GM13976 (cell line): ENCODE data around the gene ABCC4.

Experiments used
- DNase-seq: peaks from one replicate; pipeline ENCODE4 v3.0.0; 2012; ENCODE audit warnings: low spot score
- in situ Hi-C: fragments of 300-500 bp; cut with MboI; formaldehyde crosslinking; loops from one replicate; pipeline ENCODE4 v1.12.0; 2022; ENCODE audit warnings: low sequenced_read_pairs, mixed read lengths, inconsistent platforms; ENCODE audit not compliant: unreplicated experiment
- TF ChIP-seq, protein P1 (sequence below): IDR thresholded peaks from 2 replicates; pipeline ENCODE4 v1.5.1; 2012; ENCODE audit warnings: borderline replicate concordance, mild to moderate bottlenecking; ENCODE audit not compliant: insufficient read depth; ENCODE audit errors: extremely low read depth, missing control alignments, control extremely low read depth

Gene ABCC4

DNA sequence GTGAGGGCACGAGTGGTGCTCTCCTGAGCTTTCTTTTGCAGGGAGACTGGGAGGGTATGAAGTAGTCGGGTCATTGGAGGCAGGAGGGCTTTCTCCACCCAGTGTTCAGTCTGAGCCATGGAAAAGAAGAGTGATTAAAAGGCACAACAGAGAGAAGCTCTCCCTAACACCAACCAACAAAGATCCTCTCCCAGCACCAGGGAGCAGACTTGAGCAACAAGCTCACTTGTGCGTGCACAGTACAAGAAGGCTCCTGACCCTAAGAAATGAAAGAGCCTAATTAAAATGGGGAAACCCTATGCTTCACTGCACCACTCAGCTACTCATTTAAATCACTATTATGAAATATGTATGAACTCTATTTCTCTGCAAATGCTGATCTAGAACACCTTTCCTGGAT, 312.6 kb downstream of the ABCC4 start:
- DNase-seq: no peak
- in situ Hi-C loops: no loop called here
- TF ChIP-seq, protein P1, sequence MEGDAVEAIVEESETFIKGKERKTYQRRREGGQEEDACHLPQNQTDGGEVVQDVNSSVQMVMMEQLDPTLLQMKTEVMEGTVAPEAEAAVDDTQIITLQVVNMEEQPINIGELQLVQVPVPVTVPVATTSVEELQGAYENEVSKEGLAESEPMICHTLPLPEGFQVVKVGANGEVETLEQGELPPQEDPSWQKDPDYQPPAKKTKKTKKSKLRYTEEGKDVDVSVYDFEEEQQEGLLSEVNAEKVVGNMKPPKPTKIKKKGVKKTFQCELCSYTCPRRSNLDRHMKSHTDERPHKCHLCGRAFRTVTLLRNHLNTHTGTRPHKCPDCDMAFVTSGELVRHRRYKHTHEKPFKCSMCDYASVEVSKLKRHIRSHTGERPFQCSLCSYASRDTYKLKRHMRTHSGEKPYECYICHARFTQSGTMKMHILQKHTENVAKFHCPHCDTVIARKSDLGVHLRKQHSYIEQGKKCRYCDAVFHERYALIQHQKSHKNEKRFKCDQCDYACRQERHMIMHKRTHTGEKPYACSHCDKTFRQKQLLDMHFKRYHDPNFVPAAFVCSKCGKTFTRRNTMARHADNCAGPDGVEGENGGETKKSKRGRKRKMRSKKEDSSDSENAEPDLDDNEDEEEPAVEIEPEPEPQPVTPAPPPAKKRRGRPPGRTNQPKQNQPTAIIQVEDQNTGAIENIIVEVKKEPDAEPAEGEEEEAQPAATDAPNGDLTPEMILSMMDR: no peak

DNA sequence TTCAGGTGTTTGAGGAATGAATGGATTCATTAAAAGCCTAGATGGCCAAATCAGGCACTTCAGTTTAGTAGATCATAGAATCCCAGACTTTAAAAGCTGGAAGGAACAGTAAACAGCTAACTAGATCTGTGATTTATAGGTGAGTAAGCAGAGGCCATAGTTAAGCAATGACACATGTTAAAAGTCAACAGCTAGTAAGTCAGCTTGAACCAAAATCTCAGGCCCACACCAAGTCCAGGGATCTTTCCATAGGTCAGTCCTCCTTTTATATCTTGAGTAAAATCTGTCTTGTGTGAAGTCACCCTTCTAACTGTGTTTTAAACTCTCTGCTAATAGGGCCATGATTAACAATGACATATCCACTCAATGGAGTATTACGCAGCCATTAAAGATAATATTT, 313.4 kb downstream of the ABCC4 start:
- in situ Hi-C loops: no loop called here
- no peak for DNase-seq
- TF ChIP-seq, protein P1: no peak

DNA sequence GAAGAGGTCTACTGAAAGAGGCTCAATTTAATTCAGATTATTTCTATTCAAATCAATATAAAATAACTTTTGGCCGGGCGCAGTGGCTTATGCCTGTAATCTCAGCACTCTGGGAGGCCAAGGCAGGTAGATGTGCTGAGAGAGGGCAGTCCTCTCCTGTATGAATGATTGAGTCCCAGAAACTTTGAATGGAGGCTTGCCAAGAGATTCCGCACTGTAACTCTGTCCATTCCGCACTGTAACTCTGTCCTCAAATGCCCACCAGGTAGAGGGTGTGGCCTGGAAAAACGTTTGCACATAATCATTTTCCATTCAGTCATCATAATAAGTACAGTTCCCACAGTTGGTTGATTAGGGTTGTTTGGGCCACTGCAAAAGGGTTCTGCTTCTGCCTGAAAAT, 314.2 kb downstream of the ABCC4 start:
- in situ Hi-C loops: no loop called here
- TF ChIP-seq, protein P1: no peak
- DNase-seq: no peak

DNA sequence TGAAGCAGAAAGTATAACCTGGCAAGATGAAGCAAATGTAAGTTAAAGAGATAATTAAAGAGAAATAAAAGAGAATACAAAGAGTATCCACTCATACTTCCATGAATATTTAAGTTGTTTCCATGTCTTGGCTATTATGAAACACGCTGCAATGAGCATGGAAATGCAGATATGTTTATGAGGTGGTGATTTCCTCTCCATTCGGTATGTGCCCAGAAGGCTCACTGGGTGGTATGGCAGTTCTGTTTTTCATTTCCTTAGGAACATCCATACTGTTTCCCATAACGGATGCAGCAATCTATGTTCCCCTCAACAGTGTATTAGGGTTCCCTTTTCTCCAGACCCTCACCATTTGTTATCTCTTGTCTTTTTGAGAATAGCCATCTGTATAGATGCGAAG, 316.3 kb downstream of the ABCC4 start:
- in situ Hi-C loops: no loop called here
- DNase-seq: no peak
- TF ChIP-seq, protein P1: no peak

DNA sequence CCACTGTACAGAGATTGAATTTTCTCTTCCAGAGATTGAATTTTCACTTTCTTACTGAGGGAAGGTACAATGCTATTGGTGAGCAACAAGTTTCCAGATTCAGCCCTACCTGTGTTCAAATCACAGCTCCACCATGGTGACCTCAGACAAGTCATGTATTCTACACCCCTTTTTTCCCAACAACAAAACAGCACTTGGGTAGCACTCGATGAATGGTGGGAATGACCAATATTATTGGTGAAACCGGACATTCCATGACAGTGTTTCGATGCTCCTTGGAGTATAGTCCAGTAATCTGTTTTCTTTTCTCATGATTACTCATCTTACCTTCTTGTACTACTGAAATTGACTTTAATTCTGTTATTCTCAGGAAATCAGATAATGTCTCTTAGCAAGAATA, 322.7 kb downstream of the ABCC4 start:
- DNase-seq: no peak
- TF ChIP-seq, protein P1: no peak
- in situ Hi-C loops: no loop called here

DNA sequence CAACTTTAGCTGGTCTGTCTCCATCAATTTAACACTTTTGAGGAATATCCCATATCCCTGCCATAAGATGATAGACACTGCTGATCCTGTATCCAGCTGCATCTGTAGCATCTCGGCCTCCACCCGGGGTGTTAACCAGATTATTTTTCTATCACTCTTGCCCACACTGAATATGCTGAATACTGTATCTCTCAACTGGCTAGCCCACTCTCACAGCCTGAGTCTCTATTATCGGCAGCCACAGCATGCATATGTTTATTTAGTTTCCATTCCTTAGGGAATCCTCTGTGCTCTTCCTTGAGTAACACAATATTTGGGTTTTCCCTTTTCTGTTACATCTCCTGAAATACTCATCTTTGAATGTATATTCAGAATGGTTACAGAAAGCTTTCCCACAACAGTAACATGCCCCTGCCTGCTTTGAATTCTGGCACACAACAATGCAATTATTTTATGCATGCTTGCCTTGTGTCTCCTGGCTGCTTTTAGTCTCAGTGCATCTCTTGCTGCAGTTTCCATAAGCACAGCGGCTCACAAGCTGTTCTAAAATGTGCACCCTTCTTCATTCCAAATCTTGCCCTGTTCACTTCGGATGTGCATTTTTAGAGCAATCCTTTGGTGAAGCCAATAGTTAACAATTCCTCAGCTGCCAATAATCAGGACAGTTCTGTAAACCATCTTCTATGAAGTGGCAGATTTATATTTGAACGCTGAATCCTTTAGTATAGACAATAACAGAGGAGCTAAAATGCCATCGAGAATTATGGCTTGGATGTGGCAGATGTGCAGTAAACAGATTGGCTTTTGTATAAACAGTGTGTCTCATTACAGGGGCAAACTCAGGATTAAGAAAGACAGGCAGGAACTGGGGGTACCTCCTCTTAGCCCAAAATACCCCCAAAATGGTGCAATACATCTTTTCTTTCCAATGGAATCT, 327.0 kb downstream of the ABCC4 start:
- TF ChIP-seq, protein P1: no peak
- no peak for DNase-seq
- in situ Hi-C loops: no loop called here

DNA sequence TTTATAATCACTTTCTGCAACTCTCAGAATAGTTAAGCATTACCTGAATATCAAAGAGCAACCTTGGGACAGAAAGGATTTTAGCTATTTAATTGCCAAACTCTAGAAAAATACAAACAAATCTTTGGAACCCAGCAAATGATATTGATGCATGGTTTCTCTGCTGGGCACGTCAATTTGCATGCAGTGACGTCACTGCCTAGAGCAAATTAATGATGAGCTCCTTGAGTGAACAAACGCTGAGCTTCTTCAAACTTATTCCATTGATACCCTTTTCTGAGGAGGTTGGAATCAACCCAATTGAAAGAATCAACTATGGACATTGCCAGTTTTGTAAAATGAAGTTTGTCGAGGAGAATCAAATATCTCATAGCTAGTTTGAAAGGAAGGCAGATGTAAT, 329.0 kb downstream of the ABCC4 start:
- DNase-seq: no peak
- in situ Hi-C loops: no loop called here
- TF ChIP-seq, protein P1: no peak
